Caco-2 (cell line): ENCODE data around the gene ANKRA2. TPM values are rescaled to one million over a fixed set of nuclear protein-coding genes. Genes with fewer than 3 reads are reported as not detected.

Source experiments
- BruUV-seq: library from RNA; stranded (reverse); fragments of 400-500 nt; replicated peaks from 2 replicates; lab custom pipeline; 2021; lab: Mats Ljungman, UMichigan
- CTCF ChIA-PET: fragments of 300-600 bp; sonication (Branson Sonifier 250); formaldehyde crosslinking; loops from one replicate; lab custom pipeline; 2022; ENCODE audit warnings: antibody characterized with exemption; lab: Charles Lee
- POLR2A ChIA-PET: fragments of 300-600 bp; sonication (Branson Sonifier 250); formaldehyde crosslinking; loops from one replicate; lab custom pipeline; 2022; ENCODE audit warnings: antibody characterized with exemption; lab: Charles Lee
- DNase-seq, 2 experiments: peaks; one replicate each; pipeline versions ENCODE4 v3.0.0 to v3.0.0-alpha.2; 2020 to 2022
- H3K27me3 ChIP-seq: replicated peaks from 2 replicates; pipeline ENCODE4 v1.6.0; 2011; ENCODE audit warnings: low read length; ENCODE audit not compliant: control insufficient read depth, insufficient read depth
- H3K36me3 ChIP-seq: 2 replicates; pipeline ENCODE4 v1.5.1; 2011; ENCODE audit warnings: low read length; ENCODE audit not compliant: control insufficient read depth, insufficient read depth
- H3K4me1 ChIP-seq: fragments of 250-450 bp; sonication (Bioruptor Pico); 2 replicates; pipeline ENCODE4 v1.5.1; 2020; ENCODE audit warnings: mild to moderate bottlenecking
- H3K4me3 ChIP-seq: 2 replicates; pipeline ENCODE4 v1.5.1; 2011; ENCODE audit warnings: low read depth, mild to moderate bottlenecking, control low read depth, low read length
- H3K9me3 ChIP-seq: fragments of 250-450 bp; sonication (Bioruptor Pico); 2 replicates; pipeline ENCODE4 v1.5.1; 2020; ENCODE audit warnings: mild to moderate bottlenecking, moderate library complexity
- H3K27ac Mint-ChIP-seq: one replicate; pipeline ENCODE4 v1.8.0; 2022; ENCODE audit warnings: mixed read lengths; ENCODE audit not compliant: unreplicated experiment
- H3K27me3 Mint-ChIP-seq: one replicate; pipeline ENCODE4 v1.8.0; 2022; ENCODE audit warnings: mixed read lengths; ENCODE audit not compliant: insufficient read depth, unreplicated experiment
- H3K36me3 Mint-ChIP-seq: one replicate; pipeline ENCODE4 v1.8.0; 2022; ENCODE audit warnings: mild to moderate bottlenecking, mixed read lengths; ENCODE audit not compliant: insufficient read depth, unreplicated experiment
- H3K4me1 Mint-ChIP-seq: one replicate; pipeline ENCODE4 v1.8.0; 2022; ENCODE audit warnings: low read depth, mixed read lengths; ENCODE audit not compliant: unreplicated experiment
- H3K4me3 Mint-ChIP-seq: one replicate; pipeline ENCODE4 v1.8.0; 2022; ENCODE audit warnings: mild to moderate bottlenecking, moderate library complexity, mixed read lengths; ENCODE audit not compliant: unreplicated experiment
- H3K9me3 Mint-ChIP-seq: one replicate; pipeline ENCODE4 v1.8.0; 2022; ENCODE audit warnings: mixed read lengths; ENCODE audit not compliant: unreplicated experiment
- CTCF ChIP-seq, 2 experiments: fragments of 200-600 bp in 1 of 2; IDR thresholded peaks; 1 replicate in 1 of 2; 2 replicates in 1 of 2; pipeline versions ENCODE4 v1.5.1 to v1.8.0; 2011 to 2022; ENCODE audit warnings: antibody characterized with exemption in 1 of 2, control low read depth in 1 of 2, inconsistent platforms in 1 of 2, low read depth in 1 of 2, low read length in 1 of 2, mild to moderate bottlenecking in 1 of 2, moderate library complexity in 1 of 2; ENCODE audit not compliant: insufficient read depth in 1 of 2, severe bottlenecking in 1 of 2, unreplicated experiment in 1 of 2
- intact Hi-C: fragments of 100-400 bp; cut with micrococcal nuclease; formaldehyde crosslinking; loops from one replicate; pipeline ENCODE4 v1.10.0; 2022; ENCODE audit not compliant: unreplicated experiment
- total RNA-seq: library from RNA; stranded (reverse); gene quantifications from 2 replicates; pipeline ENCODE4 v1.2.3, GENCODE V29; 2022

The ANKRA2 gene
- total RNA-seq, 1 experiment from 2014 or later, result 10.2 TPM

- CTCF ChIA-PET, result no interaction called here
- H3K4me3 ChIP-seq, result no peak overlapping the region
- intact Hi-C loops, result no loop called here
- H3K4me1 Mint-ChIP-seq, result no peaks in the 10 kb centered on the region
- TF ChIP-seq CTCF (IDR thresholded peaks at IDR 0.05; ENCODE audit: insufficient read depth in 1 of 2, low read depth in 1 of 2, low read length in 1 of 2, severe bottlenecking in 1 of 2, unreplicated experiment in 1 of 2), result no peak
- no peak overlapping the region for H3K27ac Mint-ChIP-seq
- H3K36me3 ChIP-seq, result no peaks in the 10 kb centered on the region
- H3K4me3 Mint-ChIP-seq, result no peak overlapping the region
- no TSS peak for BruUV-seq
- POLR2A ChIA-PET, result no interaction called here
- peaks cover 9% of the 10 kb centered on the region for H3K9me3 Mint-ChIP-seq
- H3K36me3 Mint-ChIP-seq, result no peaks in the 10 kb centered on the region
- peaks cover 8% of the 10 kb centered on the region for H3K27me3 Mint-ChIP-seq
- DNase-seq, result no peak
- no peaks in the 10 kb centered on the region for H3K27me3 ChIP-seq
- peaks cover 3% of the 10 kb centered on the region; the same call in 1 of the 2 replicates for H3K9me3 ChIP-seq
- H3K4me1 ChIP-seq, result no peaks in the 10 kb centered on the region
Observed at GRCh38 chr5:73607228-73607627, 41.8 kb upstream of the ANKRA2 start.

- CTCF ChIA-PET, result interaction anchor here (0.5 to 0.7 kb wide), 2 partner anchors 165 to 1349 kb away, joined by 3 to 8 read pairs; no protein-coding TSS in a partner anchor
Observed at GRCh38 chr5:73606206-73606753, 40.8 kb upstream of the ANKRA2 start.

More at GRCh38 chr5:73606206-73606753, 40.8 kb upstream of the ANKRA2 start:
- Mint-ChIP-seq H3K4me1 (no peaks in the 10 kb centered on the region), H3K36me3 (no peaks in the 10 kb centered on the region), H3K27ac (no peak overlapping the region), H3K27me3 (peaks cover 10% of the 10 kb centered on the region), H3K4me3 (no peak overlapping the region), H3K9me3 (peaks cover 18% of the 10 kb centered on the region)
- H3K36me3 ChIP-seq, result no peaks in the 10 kb centered on the region
- POLR2A ChIA-PET, result no interaction called here
- BruUV-seq, result no TSS peak
- DNase-seq, result no peak
- H3K27me3 ChIP-seq, result no peaks in the 10 kb centered on the region
- no peak overlapping the region for H3K4me3 ChIP-seq
- intact Hi-C loops, result no loop called here
- H3K9me3 ChIP-seq, result peaks cover 8% of the 10 kb centered on the region; the same call in 1 of the 2 replicates
- TF ChIP-seq CTCF (IDR thresholded peaks at IDR 0.05; ENCODE audit: insufficient read depth in 1 of 2, low read depth in 1 of 2, low read length in 1 of 2, severe bottlenecking in 1 of 2, unreplicated experiment in 1 of 2), result no peak
- H3K4me1 ChIP-seq, result no peaks in the 10 kb centered on the region
